ENCODE results near the gene MRPL41. TPM values are rescaled to one million over a fixed set of nuclear protein-coding genes. Genes with fewer than 3 reads are reported as not detected.
A peak's percentile ranks its signal among the peaks of the same experiment; 100 is the strongest.

MRPL41 gene
- total RNA-seq, 1 donor from 2014 or later, result 10.3 TPM

GRCh38 chr9:137583957-137584356, 32.3 kb downstream of the MRPL41 start:
- Histone ChIP-seq H3K27ac (no peak overlapping the region), H3K4me1 (peaks cover 6% of the 10 kb centered on the region), H3K9ac (no peak overlapping the region), H3K36me3 (no peaks in the 10 kb centered on the region), H3K4me3 (no peak overlapping the region), H3F3A (ENCODE audit: low read depth) (peaks cover 14% of the 10 kb centered on the region), H3K9me3 (ENCODE audit: low read depth) (no peaks in the 10 kb centered on the region), H3K4me2 (no peak overlapping the region), H3K79me2 (ENCODE audit: low read depth) (peaks cover 14% of the 10 kb centered on the region), H2AFZ (replicated peaks) (no peak overlapping the region), H4K20me1 (ENCODE audit: low read depth) (peaks cover 50% of the 10 kb centered on the region), H3K27me3 (no peaks in the 10 kb centered on the region)
- Mint-ChIP-seq H3K36me3 (peaks cover 27% of the 10 kb centered on the region), H3K4me3 (no peak overlapping the region), H3K27me3 (ENCODE audit: insufficient read depth, low read depth) (peaks cover 7% of the 10 kb centered on the region), H3K4me1 (peaks cover 17% of the 10 kb centered on the region), H3K27ac (no peak overlapping the region), H3K9me3 (no peaks in the 10 kb centered on the region)
- TF ChIP-seq EZH2phosphoT487 (IDR thresholded peaks at IDR 0.05) (no peak), EZH2 (IDR thresholded peaks at IDR 0.05) (no peak), CTCF (IDR thresholded peaks at IDR 0.05) (no peak)
- no peak for DNase-seq (ENCODE audit: low spot score)

- Mint-ChIP-seq H3K9me3 (no peaks in the 10 kb centered on the region), H3K4me3 (no peak overlapping the region), H3K27ac (no peak overlapping the region), H3K36me3 (peaks cover 23% of the 10 kb centered on the region), H3K27me3 (ENCODE audit: insufficient read depth, low read depth) (peaks cover 1% of the 10 kb centered on the region), H3K4me1 (peaks cover 17% of the 10 kb centered on the region)
- H3K36me3 ChIP-seq, result no peaks in the 10 kb centered on the region
- H3K9ac ChIP-seq, result no peak overlapping the region
- H3K27me3 ChIP-seq, result no peaks in the 10 kb centered on the region
- no peak overlapping the region for H3K4me2 ChIP-seq
- H3K4me1 ChIP-seq, result peaks cover 8% of the 10 kb centered on the region
- no peak overlapping the region for H2AFZ ChIP-seq (replicated peaks)
- H3K79me2 ChIP-seq (ENCODE audit: low read depth), result peaks cover 32% of the 10 kb centered on the region
- H3K9me3 ChIP-seq (ENCODE audit: low read depth), result no peaks in the 10 kb centered on the region
- no peak overlapping the region for H3K27ac ChIP-seq
- peaks cover 58% of the 10 kb centered on the region for H4K20me1 ChIP-seq (ENCODE audit: low read depth)
- H3F3A ChIP-seq (ENCODE audit: low read depth), result no peaks in the 10 kb centered on the region
- H3K4me3 ChIP-seq, result no peak overlapping the region
- no peak for TF ChIP-seq EZH2phosphoT487 (IDR thresholded peaks at IDR 0.05)
- no peak for TF ChIP-seq CTCF (IDR thresholded peaks at IDR 0.05)
- TF ChIP-seq EZH2 (IDR thresholded peaks at IDR 0.05), result no peak
- DNase-seq (ENCODE audit: low spot score), result no peak
Measured at GRCh38 chr9:137586854-137587253, 35.2 kb downstream of the MRPL41 start.

- H3F3A ChIP-seq (ENCODE audit: low read depth), result no peaks in the 10 kb centered on the region
- no peak overlapping the region for H3K27ac ChIP-seq
- DNase-seq (ENCODE audit: low spot score), result no peak
- Mint-ChIP-seq H3K36me3 (peaks cover 15% of the 10 kb centered on the region), H3K27ac (no peak overlapping the region), H3K4me1 (peaks cover 20% of the 10 kb centered on the region), H3K27me3 (ENCODE audit: insufficient read depth, low read depth) (peaks cover 2% of the 10 kb centered on the region), H3K9me3 (no peaks in the 10 kb centered on the region), H3K4me3 (peak overlapping the region; percentile 91)
- no peak overlapping the region for H3K4me3 ChIP-seq
- H3K9me3 ChIP-seq (ENCODE audit: low read depth), result no peaks in the 10 kb centered on the region
- H3K36me3 ChIP-seq, result no peaks in the 10 kb centered on the region
- H4K20me1 ChIP-seq (ENCODE audit: low read depth), result peaks cover 50% of the 10 kb centered on the region
- H3K79me2 ChIP-seq (ENCODE audit: low read depth), result peaks cover 32% of the 10 kb centered on the region
- no peak for TF ChIP-seq EZH2phosphoT487 (IDR thresholded peaks at IDR 0.05)
- no peak for TF ChIP-seq EZH2 (IDR thresholded peaks at IDR 0.05)
- TF ChIP-seq CTCF (IDR thresholded peaks at IDR 0.05), result no peak
- peaks cover 8% of the 10 kb centered on the region for H3K4me1 ChIP-seq
- H3K9ac ChIP-seq, result no peak overlapping the region
- H2AFZ ChIP-seq (replicated peaks), result no peak overlapping the region
- H3K27me3 ChIP-seq, result no peaks in the 10 kb centered on the region
- no peak overlapping the region for H3K4me2 ChIP-seq
Measured at GRCh38 chr9:137588311-137588710, 36.6 kb downstream of the MRPL41 start.

All from neural progenitor cell (in vitro differentiated cells).